Type B pancreatic cell (in vitro differentiated cells): Measurements from ENCODE around the gene OR6V1. TPM values are rescaled to one million over a fixed set of nuclear protein-coding genes. Genes with fewer than 3 reads are reported as not detected.

Experiments used
- DNase-seq: peaks from one replicate; pipeline ENCODE4 v3.0.0; 2021; ENCODE audit warnings: mixed read lengths; ENCODE audit not compliant: unreplicated experiment; ENCODE audit errors: extremely low spot score
- H3K27ac Mint-ChIP-seq: 2 replicates; pipeline ENCODE4 v1.8.0; 2021; ENCODE audit warnings: mild to moderate bottlenecking, mixed read lengths
- H3K27me3 Mint-ChIP-seq: 2 replicates; pipeline ENCODE4 v1.8.0; 2021; ENCODE audit warnings: mixed read lengths
- H3K36me3 Mint-ChIP-seq: 2 replicates; pipeline ENCODE4 v1.8.0; 2021; ENCODE audit warnings: mixed read lengths
- H3K4me1 Mint-ChIP-seq: one replicate; pipeline ENCODE4 v1.8.0; 2021; ENCODE audit warnings: mixed read lengths; ENCODE audit not compliant: unreplicated experiment
- H3K4me3 Mint-ChIP-seq: 2 replicates; pipeline ENCODE4 v1.8.0; 2021; ENCODE audit warnings: mild to moderate bottlenecking, mixed read lengths
- H3K9me3 Mint-ChIP-seq: 2 replicates; pipeline ENCODE4 v1.8.0; 2021; ENCODE audit warnings: mixed read lengths
- total RNA-seq: library from RNA; stranded (reverse); gene quantifications from 2 replicates; pipeline ENCODE4 v1.2.1, GENCODE V29; 2021; ENCODE audit warnings: low replicate concordance
- TF ChIP-seq, protein P1 (sequence below): fragments of 200-600 bp; sonication (generic); conservative IDR thresholded peaks from 2 replicates; pipeline ENCODE4 v1.5.0; 2021; ENCODE audit warnings: antibody characterized with exemption, mild to moderate bottlenecking

OR6V1 gene
- total RNA-seq, 1 donor from 2014 or later: not detected

DNA sequence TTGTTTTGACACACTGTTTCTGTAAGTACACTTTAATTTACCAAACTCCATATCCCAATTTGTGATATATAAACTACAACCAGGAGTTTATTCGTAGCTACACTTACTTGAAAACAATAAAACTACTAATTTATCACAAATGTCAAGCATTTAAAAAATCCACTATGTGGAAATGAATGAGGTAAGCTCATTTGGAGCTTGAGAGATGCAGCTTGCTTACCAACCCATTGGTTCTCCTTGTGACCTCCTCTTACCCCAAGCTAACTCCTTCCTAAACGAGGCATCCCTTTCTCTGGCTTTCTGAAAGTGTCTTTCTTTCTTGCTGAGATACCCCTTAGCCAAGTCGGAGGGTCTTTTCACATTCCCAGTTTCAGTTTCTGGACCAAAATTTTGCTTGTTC, 2.5 kb downstream of the OR6V1 start:
- Mint-ChIP-seq H3K4me1 (no peaks in the 10 kb centered on the region), H3K36me3 (no peaks in the 10 kb centered on the region), H3K4me3 (no peak overlapping the region), H3K27me3 (peaks cover 21% of the 10 kb centered on the region), H3K27ac (no peak overlapping the region), H3K9me3 (no peaks in the 10 kb centered on the region)
- no peak for DNase-seq
- TF ChIP-seq, protein P1, sequence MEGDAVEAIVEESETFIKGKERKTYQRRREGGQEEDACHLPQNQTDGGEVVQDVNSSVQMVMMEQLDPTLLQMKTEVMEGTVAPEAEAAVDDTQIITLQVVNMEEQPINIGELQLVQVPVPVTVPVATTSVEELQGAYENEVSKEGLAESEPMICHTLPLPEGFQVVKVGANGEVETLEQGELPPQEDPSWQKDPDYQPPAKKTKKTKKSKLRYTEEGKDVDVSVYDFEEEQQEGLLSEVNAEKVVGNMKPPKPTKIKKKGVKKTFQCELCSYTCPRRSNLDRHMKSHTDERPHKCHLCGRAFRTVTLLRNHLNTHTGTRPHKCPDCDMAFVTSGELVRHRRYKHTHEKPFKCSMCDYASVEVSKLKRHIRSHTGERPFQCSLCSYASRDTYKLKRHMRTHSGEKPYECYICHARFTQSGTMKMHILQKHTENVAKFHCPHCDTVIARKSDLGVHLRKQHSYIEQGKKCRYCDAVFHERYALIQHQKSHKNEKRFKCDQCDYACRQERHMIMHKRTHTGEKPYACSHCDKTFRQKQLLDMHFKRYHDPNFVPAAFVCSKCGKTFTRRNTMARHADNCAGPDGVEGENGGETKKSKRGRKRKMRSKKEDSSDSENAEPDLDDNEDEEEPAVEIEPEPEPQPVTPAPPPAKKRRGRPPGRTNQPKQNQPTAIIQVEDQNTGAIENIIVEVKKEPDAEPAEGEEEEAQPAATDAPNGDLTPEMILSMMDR: no peak

DNA sequence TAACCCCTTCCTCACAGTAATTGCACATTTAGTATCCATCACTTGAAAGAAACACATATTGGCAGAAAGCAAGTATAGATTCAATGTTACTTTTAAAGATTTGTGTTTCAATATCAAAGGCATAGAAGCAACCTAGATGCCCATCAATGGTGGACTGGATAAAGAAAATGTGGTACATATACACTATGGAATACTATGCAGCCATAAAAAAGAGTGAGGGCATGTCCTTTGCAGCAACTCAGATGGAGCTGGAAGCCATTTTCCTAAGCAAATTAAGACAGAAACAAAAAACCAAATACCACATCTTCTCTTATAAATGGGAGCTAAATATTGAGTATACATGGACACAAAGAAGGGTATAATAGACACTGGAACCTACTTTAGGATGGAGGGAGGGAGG, 3.6 kb downstream of the OR6V1 start:
- Mint-ChIP-seq H3K27me3 (peaks cover 17% of the 10 kb centered on the region), H3K9me3 (no peaks in the 10 kb centered on the region), H3K27ac (no peak overlapping the region), H3K36me3 (no peaks in the 10 kb centered on the region), H3K4me1 (no peaks in the 10 kb centered on the region), H3K4me3 (no peak overlapping the region)
- TF ChIP-seq, protein P1: no peak
- DNase-seq: no peak

DNA sequence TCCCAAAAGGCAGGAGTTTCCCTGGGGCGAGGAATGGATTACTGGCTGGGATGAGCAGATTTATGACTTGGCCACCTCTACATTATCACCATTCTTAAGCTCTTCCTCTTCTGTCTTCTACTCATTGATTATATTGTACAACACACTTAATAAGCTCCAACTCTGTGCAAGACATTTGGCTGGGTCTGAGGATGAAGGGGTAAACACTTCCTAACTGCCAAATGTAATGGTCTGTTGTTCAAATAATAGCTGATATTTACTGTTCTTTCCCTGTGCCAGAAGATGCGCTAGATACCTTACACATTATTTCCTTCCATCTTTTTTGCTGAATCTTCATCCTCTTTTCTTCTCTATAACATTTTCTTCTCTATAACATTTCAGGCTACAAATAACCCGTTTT, 11.6 kb downstream of the OR6V1 start:
- TF ChIP-seq, protein P1: no peak
- Mint-ChIP-seq H3K36me3 (no peaks in the 10 kb centered on the region), H3K9me3 (peaks cover 4% of the 10 kb centered on the region), H3K27ac (no peak overlapping the region), H3K4me1 (no peaks in the 10 kb centered on the region), H3K27me3 (no peaks in the 10 kb centered on the region), H3K4me3 (no peak overlapping the region)
- no peak for DNase-seq

DNA sequence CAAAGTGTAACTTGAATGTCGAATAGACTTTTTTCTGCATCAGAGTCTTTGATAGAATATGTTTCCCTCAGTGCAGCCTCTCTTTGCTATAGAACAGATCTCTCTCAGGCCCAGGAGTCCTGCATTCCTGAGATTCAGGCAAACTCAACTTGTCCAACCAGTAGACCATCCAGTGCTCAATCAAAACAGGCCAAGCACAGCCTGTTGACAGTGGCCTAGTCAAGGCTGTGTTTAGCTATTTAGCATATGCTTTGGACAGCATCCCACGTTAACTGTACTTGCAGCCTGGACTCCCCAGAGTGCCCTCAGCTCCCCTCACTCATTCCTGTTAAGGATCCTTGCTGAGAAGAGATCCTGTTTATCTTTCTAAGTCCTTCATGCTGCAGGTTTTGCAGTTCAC, 16.3 kb downstream of the OR6V1 start:
- TF ChIP-seq, protein P1: no peak
- Mint-ChIP-seq H3K27me3 (no peaks in the 10 kb centered on the region), H3K4me1 (no peaks in the 10 kb centered on the region), H3K4me3 (no peak overlapping the region), H3K9me3 (no peaks in the 10 kb centered on the region), H3K36me3 (no peaks in the 10 kb centered on the region), H3K27ac (no peak overlapping the region)
- DNase-seq: no peak

DNA sequence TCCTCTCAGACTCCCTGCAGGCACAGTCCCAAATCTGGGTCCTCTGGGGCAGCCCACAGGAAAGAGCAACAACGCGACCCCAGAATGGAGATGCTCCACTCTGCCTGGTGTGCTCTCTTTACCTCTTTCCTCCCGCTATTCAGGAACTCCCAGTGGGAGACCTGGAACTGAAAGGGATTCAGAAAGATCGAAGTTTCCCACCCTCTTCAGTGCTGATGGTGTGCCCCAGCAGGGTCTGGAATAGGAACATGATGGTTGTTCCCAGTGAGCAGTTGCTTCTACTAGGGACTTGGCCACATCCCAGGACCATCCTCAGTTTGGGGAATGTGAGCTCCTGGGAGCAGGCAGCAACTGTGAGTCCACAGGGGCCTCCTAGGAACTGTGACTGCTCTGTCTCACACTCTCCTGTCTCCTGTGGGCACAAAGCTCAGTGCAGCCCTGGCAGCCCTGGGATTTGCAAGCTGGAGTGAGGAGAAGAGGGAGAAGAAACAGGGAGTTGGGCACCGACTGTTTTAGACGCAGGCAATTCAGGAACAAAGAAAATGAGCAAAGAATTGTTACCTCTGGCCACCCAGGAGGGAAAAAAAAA, 17.9 kb downstream of the OR6V1 start:
- H3K4me3 Mint-ChIP-seq: no peak overlapping the region
- no peaks in the 10 kb centered on the region for H3K36me3 Mint-ChIP-seq
- H3K27ac Mint-ChIP-seq: no peak overlapping the region
- TF ChIP-seq, protein P1: no peak
- no peaks in the 10 kb centered on the region for H3K4me1 Mint-ChIP-seq
- peaks cover 6% of the 10 kb centered on the region for H3K27me3 Mint-ChIP-seq
- no peak for DNase-seq
- H3K9me3 Mint-ChIP-seq: no peaks in the 10 kb centered on the region

DNA sequence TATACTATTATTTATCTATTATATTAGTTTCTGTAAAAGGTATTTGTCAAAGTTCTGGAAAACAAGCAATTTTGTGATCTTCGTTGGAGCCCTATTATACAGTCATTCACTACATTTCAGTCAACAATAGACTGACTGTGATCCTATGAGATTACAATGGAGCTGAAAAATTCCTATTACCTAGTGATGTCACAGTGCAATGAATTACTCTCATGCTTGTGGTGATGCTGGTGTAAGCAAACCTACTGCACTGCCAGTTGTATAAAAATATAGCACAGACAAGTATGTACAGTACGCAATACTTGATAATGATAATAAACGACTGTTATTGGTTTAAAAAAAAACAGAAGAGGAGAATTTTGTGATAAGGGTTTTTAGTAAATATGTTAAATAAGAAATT, 21.4 kb downstream of the OR6V1 start:
- Mint-ChIP-seq H3K36me3 (no peaks in the 10 kb centered on the region), H3K27ac (no peak overlapping the region), H3K27me3 (peaks cover 6% of the 10 kb centered on the region), H3K4me3 (no peak overlapping the region), H3K4me1 (no peaks in the 10 kb centered on the region), H3K9me3 (no peaks in the 10 kb centered on the region)
- DNase-seq: no peak
- TF ChIP-seq, protein P1: no peak
